Measurements from ENCODE around the gene GHRH. TPM values are rescaled to one million over a fixed set of nuclear protein-coding genes. Genes with fewer than 3 reads are reported as not detected.

The GHRH gene
- total and polyA plus RNA-seq, 11 donors, result not detected

DNA sequence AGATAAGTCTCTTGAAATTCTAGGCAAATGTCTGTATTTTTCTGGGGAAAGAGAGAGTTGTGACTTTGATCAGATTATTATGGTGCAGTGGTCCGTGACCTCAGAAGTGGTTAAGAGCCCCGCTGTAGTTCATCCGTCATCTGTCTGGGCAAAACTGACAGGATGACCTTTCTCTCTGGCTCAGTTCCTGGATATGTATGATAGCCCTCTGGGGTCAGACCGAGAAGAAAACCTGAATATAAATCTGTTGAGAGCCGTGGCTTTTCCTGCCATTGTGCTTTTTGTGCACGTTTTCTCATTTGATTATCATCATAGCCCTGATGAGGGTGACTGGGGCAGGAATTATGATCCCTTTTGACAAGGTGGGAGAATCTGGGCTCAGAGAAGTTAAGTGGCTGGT, 26.5 kb downstream of the GHRH start:
- H3K36me3 ChIP-seq, result peaks cover 0 to 100% (median 99%) of the 10 kb centered on the region in 9 donors
- peaks cover 0 to 26% (median 8%) of the 10 kb centered on the region in 12 donors for H3K4me1 ChIP-seq
- no peaks in the 10 kb centered on the region for H3K27me3 ChIP-seq
- TF ChIP-seq, protein P1, sequence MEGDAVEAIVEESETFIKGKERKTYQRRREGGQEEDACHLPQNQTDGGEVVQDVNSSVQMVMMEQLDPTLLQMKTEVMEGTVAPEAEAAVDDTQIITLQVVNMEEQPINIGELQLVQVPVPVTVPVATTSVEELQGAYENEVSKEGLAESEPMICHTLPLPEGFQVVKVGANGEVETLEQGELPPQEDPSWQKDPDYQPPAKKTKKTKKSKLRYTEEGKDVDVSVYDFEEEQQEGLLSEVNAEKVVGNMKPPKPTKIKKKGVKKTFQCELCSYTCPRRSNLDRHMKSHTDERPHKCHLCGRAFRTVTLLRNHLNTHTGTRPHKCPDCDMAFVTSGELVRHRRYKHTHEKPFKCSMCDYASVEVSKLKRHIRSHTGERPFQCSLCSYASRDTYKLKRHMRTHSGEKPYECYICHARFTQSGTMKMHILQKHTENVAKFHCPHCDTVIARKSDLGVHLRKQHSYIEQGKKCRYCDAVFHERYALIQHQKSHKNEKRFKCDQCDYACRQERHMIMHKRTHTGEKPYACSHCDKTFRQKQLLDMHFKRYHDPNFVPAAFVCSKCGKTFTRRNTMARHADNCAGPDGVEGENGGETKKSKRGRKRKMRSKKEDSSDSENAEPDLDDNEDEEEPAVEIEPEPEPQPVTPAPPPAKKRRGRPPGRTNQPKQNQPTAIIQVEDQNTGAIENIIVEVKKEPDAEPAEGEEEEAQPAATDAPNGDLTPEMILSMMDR (IDR thresholded peaks at IDR 0.05), result no peak
- TF ChIP-seq POLR2A (IDR thresholded peaks at IDR 0.05), result no peak
- no peak for DNase-seq
- WGBS, 4 donors, result 40 to 57% (median 49%) methylated on average over 6 of the region's 6 CpGs
- peak overlapping the region in 8 of 12 donors; percentile 2 to 77 (median 43) for H3K27ac ChIP-seq
- peak in 2 of 4 donors; percentile 37 to 59 for ATAC-seq
- H3K9me3 ChIP-seq, result no peaks in the 10 kb centered on the region
- intact Hi-C loops (cut with DNase I), result no loop called here
- H3K4me3 ChIP-seq, result no peak overlapping the region

- intact Hi-C loops (cut with DNase I), result no loop called here
- no peaks in the 10 kb centered on the region for H3K9me3 ChIP-seq
- 91 to 92% (median 92%) methylated on average over 5 of the region's 5 CpGs for WGBS, 4 donors
- H3K36me3 ChIP-seq, result peaks cover 0 to 100% (median 99%) of the 10 kb centered on the region in 9 donors
- no peak for TF ChIP-seq POLR2A (IDR thresholded peaks at IDR 0.05)
- TF ChIP-seq, protein P1 (IDR thresholded peaks at IDR 0.05), result no peak
- H3K4me3 ChIP-seq, result no peak overlapping the region
- H3K27ac ChIP-seq, result no peak overlapping the region
- peaks cover 0 to 28% (median 8%) of the 10 kb centered on the region in 12 donors for H3K4me1 ChIP-seq
- no peaks in the 10 kb centered on the region for H3K27me3 ChIP-seq
- ATAC-seq (no peak), DNase-seq (no peak)
These were observed 27.4 kb downstream of the GHRH start for GRCh38 chr20:37234254-37234581.

- H3K4me1 ChIP-seq, result peaks cover 0 to 28% (median 4%) of the 10 kb centered on the region in 12 donors
- 92 to 94% (median 93%) methylated on average over 10 of the region's 10 CpGs for WGBS, 4 donors
These were observed 27.9 kb downstream of the GHRH start for GRCh38 chr20:37233548-37234253.

GRCh38 chr20:37231947-37232630, 29.5 kb downstream of the GHRH start:
- intact Hi-C loops (cut with DNase I), result no loop called here
- no peak overlapping the region for H3K27ac ChIP-seq
- TF ChIP-seq, protein P1 (IDR thresholded peaks at IDR 0.05), result no peak
- no peak for TF ChIP-seq POLR2A (IDR thresholded peaks at IDR 0.05)
- no peak overlapping the region for H3K4me3 ChIP-seq
- peaks cover 0 to 100% (median 99%) of the 10 kb centered on the region in 9 donors for H3K36me3 ChIP-seq
- H3K4me1 ChIP-seq, result peaks cover 0 to 38% (median 13%) of the 10 kb centered on the region in 12 donors
- WGBS, 4 donors, result 91 to 98% (median 95%) methylated on average over 13 of the region's 13 CpGs
- no peaks in the 10 kb centered on the region for H3K9me3 ChIP-seq
- H3K27me3 ChIP-seq, result no peaks in the 10 kb centered on the region
- no peak for ATAC-seq
- no peak for DNase-seq

More at GRCh38 chr20:37233548-37234253, 27.9 kb downstream of the GHRH start:
- intact Hi-C loops (cut with DNase I), result no loop called here
- TF ChIP-seq POLR2A (IDR thresholded peaks at IDR 0.05), result no peak
- TF ChIP-seq, protein P1 (IDR thresholded peaks at IDR 0.05), result no peak
- no peaks in the 10 kb centered on the region for H3K27me3 ChIP-seq
- DNase-seq (no peak), ATAC-seq (no peak)
- H3K4me3 ChIP-seq, result no peak overlapping the region
- peaks cover 0 to 100% (median 100%) of the 10 kb centered on the region in 9 donors for H3K36me3 ChIP-seq
- no peaks in the 10 kb centered on the region for H3K9me3 ChIP-seq
- no peak overlapping the region for H3K27ac ChIP-seq
